ENCODE data around the gene MICALL2.

- TF ChIP-seq POLR2A (IDR thresholded peaks at IDR 0.05; ENCODE audit: low read depth, low read length) (no peak), POLR2AphosphoS5 (IDR thresholded peaks at IDR 0.05; ENCODE audit: low read depth, low read length) (no peak)
Observed at GRCh38 chr7:1479287-1479686, 20.0 kb upstream of the MICALL2 start.

All from GM12892 (cell line).